Measurements from ENCODE around the gene LY86. TPM values are rescaled to one million over a fixed set of nuclear protein-coding genes. Genes with fewer than 3 reads are reported as not detected.

LY86 gene
- total RNA-seq, 3 donors from 2014 or later, result 1.2 to 2.8 (median 1.6) TPM

DNA sequence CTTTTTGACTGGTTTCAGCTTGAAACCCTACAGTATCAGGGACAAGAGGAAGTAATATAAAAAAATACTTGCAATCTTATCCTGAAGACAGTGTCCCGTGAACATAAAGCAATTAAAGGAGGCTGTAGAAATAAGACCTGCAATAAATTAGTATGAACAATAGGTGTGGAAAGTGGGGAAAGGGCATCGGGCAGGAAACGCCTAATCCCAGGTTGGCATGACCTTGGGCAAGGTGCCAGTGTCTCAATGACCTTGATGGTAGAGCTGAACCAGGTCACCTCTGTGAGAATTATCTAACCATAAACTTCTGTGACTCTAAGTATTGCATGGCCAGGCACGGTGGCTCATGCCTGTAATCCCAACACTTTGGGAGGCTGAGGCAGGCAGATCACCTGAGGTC, 115.2 kb downstream of the LY86 start:
- TF ChIP-seq, protein P1, sequence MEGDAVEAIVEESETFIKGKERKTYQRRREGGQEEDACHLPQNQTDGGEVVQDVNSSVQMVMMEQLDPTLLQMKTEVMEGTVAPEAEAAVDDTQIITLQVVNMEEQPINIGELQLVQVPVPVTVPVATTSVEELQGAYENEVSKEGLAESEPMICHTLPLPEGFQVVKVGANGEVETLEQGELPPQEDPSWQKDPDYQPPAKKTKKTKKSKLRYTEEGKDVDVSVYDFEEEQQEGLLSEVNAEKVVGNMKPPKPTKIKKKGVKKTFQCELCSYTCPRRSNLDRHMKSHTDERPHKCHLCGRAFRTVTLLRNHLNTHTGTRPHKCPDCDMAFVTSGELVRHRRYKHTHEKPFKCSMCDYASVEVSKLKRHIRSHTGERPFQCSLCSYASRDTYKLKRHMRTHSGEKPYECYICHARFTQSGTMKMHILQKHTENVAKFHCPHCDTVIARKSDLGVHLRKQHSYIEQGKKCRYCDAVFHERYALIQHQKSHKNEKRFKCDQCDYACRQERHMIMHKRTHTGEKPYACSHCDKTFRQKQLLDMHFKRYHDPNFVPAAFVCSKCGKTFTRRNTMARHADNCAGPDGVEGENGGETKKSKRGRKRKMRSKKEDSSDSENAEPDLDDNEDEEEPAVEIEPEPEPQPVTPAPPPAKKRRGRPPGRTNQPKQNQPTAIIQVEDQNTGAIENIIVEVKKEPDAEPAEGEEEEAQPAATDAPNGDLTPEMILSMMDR (IDR thresholded peaks at IDR 0.05), result no peak
- Histone ChIP-seq H3K4me1 (ENCODE audit: low read depth) (peaks cover 40% of the 10 kb centered on the region), H3K36me3 (ENCODE audit: low read depth) (no peaks in the 10 kb centered on the region), H3K4me3 (no peak overlapping the region), H3K9me3 (no peaks in the 10 kb centered on the region)
- DNase-seq (peak; percentile 88 to 97 (median 94)), ATAC-seq (peak; percentile 72)
- intact Hi-C loops (cut with DNase I, micrococcal nuclease), result no loop called here

Data from mucosa of descending colon (tissue), 3 donors.